Stimulated activated naive CD8-positive, alpha-beta T cell treated with anti-CD3 and anti-CD28 coated beads, Interleukin-15, amount 100 ng/mL, for 72 hours (primary cell): ENCODE data around the gene CSK.
"Not testable (repeated sequence)": the region's sequence is repeated elsewhere in the genome, so short reads cannot be mapped to it uniquely, and the experiment has no call there.

Source experiments
- ATAC-seq: fragments of 150-1000 bp; cut with Tn5 transposase; 2 replicates; pipeline ENCODE4 v1.10.0; 2021; ENCODE audit warnings: mild to moderate bottlenecking, moderate library complexity
- DNase-seq, 2 donors: peaks; one replicate each; pipeline ENCODE4 v3.0.0; 2021 to 2022
- H3K27ac Mint-ChIP-seq, 2 donors: one replicate each; pipeline ENCODE4 v1.8.0; 2022; ENCODE audit warnings: mild to moderate bottlenecking in 2 of 2, mixed read lengths in 2 of 2, moderate library complexity in 2 of 2
- H3K27me3 Mint-ChIP-seq: one replicate; pipeline ENCODE4 v1.8.0; 2022; ENCODE audit warnings: mixed read lengths
- H3K4me1 Mint-ChIP-seq: one replicate; pipeline ENCODE4 v1.8.0; 2022; ENCODE audit warnings: mild to moderate bottlenecking, mixed read lengths
- H3K4me3 Mint-ChIP-seq, 2 donors: one replicate each; pipeline ENCODE4 v1.8.0; 2022; ENCODE audit warnings: mild to moderate bottlenecking in 2 of 2, mixed read lengths in 2 of 2, moderate library complexity in 1 of 2
- H3K9me3 Mint-ChIP-seq, 2 donors: one replicate each; pipeline ENCODE4 v1.8.0; 2022; ENCODE audit warnings: mixed read lengths in 2 of 2

Gene CSK

GRCh38 chr15:74780523-74781430 lies 1.1 kb upstream of the CSK start:
- H3K9me3 Mint-ChIP-seq, result no peaks in the 10 kb centered on the region
- H3K4me3 Mint-ChIP-seq, result peak overlapping the region; percentile 86 to 96
- H3K27ac Mint-ChIP-seq, result peak overlapping the region; percentile 92 to 97
- DNase-seq (peak; percentile 45 to 69), ATAC-seq (peak; percentile 38)
- H3K27me3 Mint-ChIP-seq, result no peaks in the 10 kb centered on the region
- peaks cover 80% of the 10 kb centered on the region for H3K4me1 Mint-ChIP-seq

- H3K9me3 Mint-ChIP-seq, result no peaks in the 10 kb centered on the region
- H3K4me1 Mint-ChIP-seq, result peaks cover 80% of the 10 kb centered on the region
Observed at GRCh38 chr15:74782259-74783071, 585 bp downstream of the CSK start.

GRCh38 chr15:74783072-74783807 lies 1.4 kb downstream of the CSK start:
- H3K4me1 Mint-ChIP-seq, result peaks cover 80% of the 10 kb centered on the region
- DNase-seq (peak in 1 of 2 donors; percentile 53), ATAC-seq (no peak)
- H3K27ac Mint-ChIP-seq, result peak overlapping the region; percentile 93 to 95
- H3K9me3 Mint-ChIP-seq, result no peaks in the 10 kb centered on the region
- no peaks in the 10 kb centered on the region for H3K27me3 Mint-ChIP-seq
- peak overlapping the region; percentile 82 to 98 for H3K4me3 Mint-ChIP-seq

More at GRCh38 chr15:74782259-74783071, 585 bp downstream of the CSK start:
- H3K27ac Mint-ChIP-seq, result peak overlapping the region; percentile 93 to 95
- peak overlapping the region; percentile 82 to 98 for H3K4me3 Mint-ChIP-seq
- peak; percentile 14 for ATAC-seq
- peak in 1 of 2 donors; percentile 64 for DNase-seq
- H3K27me3 Mint-ChIP-seq, result no peaks in the 10 kb centered on the region

GRCh38 chr15:74783808-74784175 lies 1.9 kb downstream of the CSK start:
- no peaks in the 10 kb centered on the region for H3K9me3 Mint-ChIP-seq
- DNase-seq (peak in 1 of 2 donors; percentile 34), ATAC-seq (no peak)
- peak overlapping the region; percentile 82 to 98 for H3K4me3 Mint-ChIP-seq
- peak overlapping the region; percentile 92 to 93 for H3K27ac Mint-ChIP-seq
- peaks cover 80% of the 10 kb centered on the region for H3K4me1 Mint-ChIP-seq
- no peaks in the 10 kb centered on the region for H3K27me3 Mint-ChIP-seq

- H3K27ac Mint-ChIP-seq, result peak overlapping the region; percentile 87 to 95
- DNase-seq (peak in 1 of 2 donors; percentile 24), ATAC-seq (no peak)
- H3K9me3 Mint-ChIP-seq, result no peaks in the 10 kb centered on the region
- peak overlapping the region; percentile 82 to 98 for H3K4me3 Mint-ChIP-seq
- H3K27me3 Mint-ChIP-seq, result no peaks in the 10 kb centered on the region
- H3K4me1 Mint-ChIP-seq, result peaks cover 80% of the 10 kb centered on the region
Observed at GRCh38 chr15:74784426-74785193, 2.7 kb downstream of the CSK start.

- H3K4me3 Mint-ChIP-seq, result peak overlapping the region; percentile 82 to 98
- DNase-seq, result peak in 1 of 2 donors; percentile 67
- peak overlapping the region; percentile 87 to 95 for H3K27ac Mint-ChIP-seq
- H3K9me3 Mint-ChIP-seq, result no peaks in the 10 kb centered on the region
- no peaks in the 10 kb centered on the region for H3K27me3 Mint-ChIP-seq
- peaks cover 80% of the 10 kb centered on the region for H3K4me1 Mint-ChIP-seq
- ATAC-seq, result no peak
Observed at GRCh38 chr15:74785194-74786032, 3.5 kb downstream of the CSK start.

- not testable (repeated sequence) for ATAC-seq, DNase-seq, H3K9me3 Mint-ChIP-seq, H3K27me3 Mint-ChIP-seq
- Mint-ChIP-seq H3K4me3 (peak overlapping the region; percentile 82 to 98), H3K27ac (peak overlapping the region; percentile 48 to 90), H3K4me1 (peaks cover 80% of the 10 kb centered on the region)
Observed at GRCh38 chr15:74786081-74786480, 4.2 kb downstream of the CSK start.

GRCh38 chr15:74786551-74787165 lies 4.8 kb downstream of the CSK start:
- Mint-ChIP-seq H3K4me3 (peak overlapping the region; percentile 82 to 98), H3K27me3 (no peaks in the 10 kb centered on the region)
- no peak for ATAC-seq

GRCh38 chr15:74787251-74788041 lies 5.6 kb downstream of the CSK start:
- Mint-ChIP-seq H3K9me3 (no peaks in the 10 kb centered on the region), H3K27ac (peak overlapping the region; percentile 90 to 92), H3K4me1 (peaks cover 88% of the 10 kb centered on the region), H3K27me3 (no peaks in the 10 kb centered on the region), H3K4me3 (peak overlapping the region; percentile 82 to 98)
- peak; percentile 85 for ATAC-seq
- peak; percentile 93 to 96 for DNase-seq

More at GRCh38 chr15:74786551-74787165, 4.8 kb downstream of the CSK start:
- Mint-ChIP-seq H3K4me1 (peaks cover 80% of the 10 kb centered on the region), H3K27ac (peak overlapping the region; percentile 90 to 92), H3K9me3 (no peaks in the 10 kb centered on the region)
- peak in 1 of 2 donors; percentile 33 for DNase-seq

GRCh38 chr15:74788042-74788682 lies 6.3 kb downstream of the CSK start:
- Mint-ChIP-seq H3K4me1 (peaks cover 95% of the 10 kb centered on the region), H3K4me3 (peak overlapping the region; percentile 82 to 98), H3K27me3 (no peaks in the 10 kb centered on the region), H3K9me3 (no peaks in the 10 kb centered on the region), H3K27ac (peak overlapping the region; percentile 90 to 92)
- peak; percentile 1 for ATAC-seq
- DNase-seq, result no peak

- DNase-seq (peak; percentile 64 to 78), ATAC-seq (peak; percentile 60)
- peak overlapping the region; percentile 90 to 94 for H3K27ac Mint-ChIP-seq
- no peaks in the 10 kb centered on the region for H3K9me3 Mint-ChIP-seq
- no peaks in the 10 kb centered on the region for H3K27me3 Mint-ChIP-seq
- H3K4me1 Mint-ChIP-seq, result peaks cover 96% of the 10 kb centered on the region
- H3K4me3 Mint-ChIP-seq, result peak overlapping the region; percentile 82 to 98
Observed at GRCh38 chr15:74788683-74789151, 6.8 kb downstream of the CSK start.

- Mint-ChIP-seq H3K27me3 (no peaks in the 10 kb centered on the region), H3K9me3 (no peaks in the 10 kb centered on the region), H3K4me3 (peak overlapping the region; percentile 82 to 98), H3K4me1 (peaks cover 97% of the 10 kb centered on the region), H3K27ac (peak overlapping the region; percentile 89 to 94)
- DNase-seq, result peak in 1 of 2 donors; percentile 39
- ATAC-seq, result no peak
Observed at GRCh38 chr15:74789171-74789631, 7.3 kb downstream of the CSK start.
